Spleen (tissue), 11 donors: ENCODE data around the gene MATK. TPM values are rescaled to one million over a fixed set of nuclear protein-coding genes. Genes with fewer than 3 reads are reported as not detected.

Experiments used
- DNase-seq: peaks from one replicate; pipeline ENCODE4 v3.0.0-alpha.2; 2020
- H3K27ac ChIP-seq, 8 donors: fragments of 200-600 bp; sonication (generic) in 7 of 8; 1 replicate in 4 of 8; 2 replicates in 4 of 8; pipeline versions ENCODE4 v1.5.0 to v1.8.0; 2016 to 2021; ENCODE audit warnings: inconsistent platforms in 4 of 8, mild to moderate bottlenecking in 4 of 8, moderate library complexity in 1 of 8
- H3K27me3 ChIP-seq, 7 donors: fragments of 200-600 bp; sonication (generic) in 6 of 7; replicated peaks in 1 of 7; 1 replicate in 4 of 7; 2 replicates in 3 of 7; pipeline versions ENCODE4 v1.5.0 to v1.8.0; 2016 to 2021; ENCODE audit warnings: inconsistent platforms in 3 of 7, mild to moderate bottlenecking in 1 of 7
- H3K36me3 ChIP-seq, 6 donors: fragments of 200-600 bp; sonication (generic) in 5 of 6; 1 replicate in 4 of 6; 2 replicates in 2 of 6; pipeline versions ENCODE4 v1.5.0 to v1.8.0; 2016 to 2021; ENCODE audit warnings: inconsistent platforms in 2 of 6
- H3K4me1 ChIP-seq, 6 donors: fragments of 200-600 bp; sonication (generic) in 5 of 6; 1 replicate in 3 of 6; 2 replicates in 3 of 6; pipeline versions ENCODE4 v1.5.0 to v1.8.0; 2016 to 2021; ENCODE audit warnings: inconsistent platforms in 3 of 6
- H3K4me3 ChIP-seq, 8 donors: fragments of 200-600 bp; sonication (generic) in 7 of 8; 1 replicate in 4 of 8; 2 replicates in 4 of 8; pipeline versions ENCODE4 v1.5.0 to v1.8.0; 2016 to 2021; ENCODE audit warnings: inconsistent platforms in 4 of 8, mild to moderate bottlenecking in 4 of 8, moderate library complexity in 2 of 8
- H3K9me3 ChIP-seq, 8 donors: fragments of 200-600 bp; sonication (generic) in 7 of 8; 1 replicate in 4 of 8; 2 replicates in 4 of 8; pipeline versions ENCODE4 v1.5.0 to v1.8.0; 2016 to 2021; ENCODE audit warnings: inconsistent platforms in 4 of 8
- CTCF ChIP-seq, 11 experiments: fragments of 200-600 bp in 7 of 11; fragments of 450-650 bp in 4 of 11; sonication (generic) in 4 of 11; IDR thresholded peaks in 8 of 11; conservative IDR thresholded peaks in 3 of 11; 1 replicate in 7 of 11; 2 replicates in 4 of 11; pipeline versions ENCODE4 v1.4.0 to v1.8.0; 2016 to 2021; ENCODE audit warnings: antibody characterized with exemption in 11 of 11, inconsistent platforms in 4 of 11, mild to moderate bottlenecking in 1 of 11
- POLR2A ChIP-seq, 3 donors: fragments of 450-650 bp; IDR thresholded peaks; one replicate each; pipeline ENCODE4 v1.5.1; 2017; ENCODE audit warnings: antibody characterized with exemption in 3 of 3, mild to moderate bottlenecking in 1 of 3
- POLR2AphosphoS5 ChIP-seq, 3 donors: sonication (generic); formaldehyde crosslinking; IDR thresholded peaks; one replicate each; pipeline ENCODE4 v1.5.1; 2017; ENCODE audit warnings: antibody characterized with exemption in 3 of 3
- WGBS, 5 donors: extraction: QIAGEN DNeasy Blood & Tissue Kit in 3 of 5; methylation state at CpG; one replicate each; pipeline versions ENCODE4 v1.1.5 to v1.1.7; 2013 to 2018; 5-methylcytosine and 5-hydroxymethylcytosine counted together
- intact Hi-C: fragments of 100-400 bp; cut with DNase I; formaldehyde crosslinking; loops from one replicate; pipeline ENCODE4 v1.15.0; 2023; ENCODE audit warnings: low total_unique reads
- polyA plus RNA-seq, 3 donors: library from polyadenylated mRNA; stranded (reverse); fragments of 200-250 nt; gene quantifications; one replicate each; pipeline ENCODE4 v1.2.1, GENCODE V29; 2013
- total RNA-seq, 7 donors: library from RNA; depleted of rRNA in 3 of 7; stranded (reverse); fragments of >200 nt in 3 of 7; fragmentation: NEBNext Ultra II Directional in 4 of 7; extraction: Animal tissue kit (Norgen Biotek cat#: 25700) in 4 of 7; gene quantifications; one replicate each; pipeline versions ENCODE4 v1.1.0 to v1.2.1, GENCODE V29; 2016 to 2021
- donor health status: healthy with polysubstance abuse.
- donor health status: DM: no; HTN: no; CAD: no; lungs with moderate emphysema.
- donor health status: DM: no; HTN: no; CAD: no.
- donor health status: Bipolar disorder and iron deficiency.
- donor health status: healthy.
- donor health status: DM: no; HTN: no; CAD: no.
- donor health status: DM: yes; HTN: yes; CAD: no.

MATK gene
- total and polyA plus RNA-seq, 10 donors, result 8.1 to 22.6 (median 16.6) TPM

DNA sequence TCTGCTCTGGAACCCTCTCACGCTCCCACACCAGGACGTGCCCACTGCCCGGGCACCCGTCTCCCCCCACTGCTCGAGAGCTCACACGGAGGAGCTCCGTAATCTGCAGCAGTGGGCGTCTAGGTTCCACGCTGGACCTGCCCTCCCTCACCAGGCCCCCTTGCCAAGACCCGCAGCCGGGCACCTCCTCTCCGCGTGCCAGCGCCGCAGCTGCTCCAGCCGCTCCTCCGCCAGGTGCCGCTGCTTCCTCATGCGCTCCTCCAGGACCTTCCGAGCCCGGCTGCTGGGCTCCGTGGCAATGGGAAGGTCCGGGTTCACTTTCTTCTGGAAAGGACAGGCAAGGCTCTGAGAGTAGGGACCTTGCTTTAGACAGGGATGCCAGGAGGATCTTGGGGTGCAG lies 35.0 kb upstream of the MATK start:
- intact Hi-C loops, result loop anchor here (10.0 kb wide), 1 partner anchor 46 kb away; the partner anchor contains the start of gene RAX2
- no peak overlapping the region for H3K4me3 ChIP-seq
- no peak for DNase-seq
- no peaks in the 10 kb centered on the region for H3K36me3 ChIP-seq
- 93 to 96% (median 94%) methylated on average over 23 of the region's 23 CpGs for WGBS, 5 donors
- H3K9me3 ChIP-seq, result no peaks in the 10 kb centered on the region
- no peak overlapping the region for H3K27ac ChIP-seq
- TF ChIP-seq CTCF (IDR thresholded peaks at IDR 0.05 in 8 of 11, conservative IDR thresholded peaks at IDR 0.05 in 3 of 11) (no peak), POLR2AphosphoS5 (IDR thresholded peaks at IDR 0.05) (no peak), POLR2A (IDR thresholded peaks at IDR 0.05) (no peak)
- peaks cover 0 to 40% (median 17%) of the 10 kb centered on the region in 6 donors for H3K4me1 ChIP-seq
- H3K27me3 ChIP-seq, result peaks cover 0 to 12% (median 0%) of the 10 kb centered on the region in 7 donors

GRCh38 chr19:3819989-3820388 lies 33.8 kb upstream of the MATK start:
- Histone ChIP-seq H3K9me3 (no peaks in the 10 kb centered on the region), H3K36me3 (no peaks in the 10 kb centered on the region), H3K4me3 (no peak overlapping the region), H3K27ac (no peak overlapping the region), H3K4me1 (peaks cover 0 to 45% (median 18%) of the 10 kb centered on the region in 6 donors), H3K27me3 (peaks cover 0 to 12% (median 0%) of the 10 kb centered on the region in 7 donors)
- 91 to 97% (median 92%) methylated on average over 16 to 19 of the region's 19 CpGs for WGBS, 5 donors
- no peak for DNase-seq
- intact Hi-C loops, result loop anchor here (10.0 kb wide), 1 partner anchor 45 kb away; the partner anchor contains the start of gene RAX2
- TF ChIP-seq CTCF (IDR thresholded peaks at IDR 0.05 in 8 of 11, conservative IDR thresholded peaks at IDR 0.05 in 3 of 11) (no peak), POLR2A (IDR thresholded peaks at IDR 0.05) (no peak), POLR2AphosphoS5 (IDR thresholded peaks at IDR 0.05) (no peak)

- intact Hi-C loops, result no loop called here
- H3K36me3 ChIP-seq, result no peaks in the 10 kb centered on the region
- no peaks in the 10 kb centered on the region for H3K9me3 ChIP-seq
- peaks cover 0 to 56% (median 21%) of the 10 kb centered on the region in 6 donors for H3K4me1 ChIP-seq
- TF ChIP-seq POLR2AphosphoS5 (IDR thresholded peaks at IDR 0.05) (no peak), POLR2A (IDR thresholded peaks at IDR 0.05) (no peak), CTCF (IDR thresholded peaks at IDR 0.05 in 8 of 11, conservative IDR thresholded peaks at IDR 0.05 in 3 of 11) (no peak)
- DNase-seq, result no peak
- H3K27ac ChIP-seq, result no peak overlapping the region
- peaks cover 0 to 12% (median 0%) of the 10 kb centered on the region in 7 donors for H3K27me3 ChIP-seq
- 72 to 82% (median 75%) methylated on average over 14 to 31 of the region's 31 CpGs for WGBS, 5 donors
- H3K4me3 ChIP-seq, result no peak overlapping the region
Observed at GRCh38 chr19:3818918-3819317, 32.7 kb upstream of the MATK start.

- DNase-seq, result no peak
- H3K9me3 ChIP-seq, result no peaks in the 10 kb centered on the region
- peaks cover 4 to 60% (median 25%) of the 10 kb centered on the region in 6 donors for H3K4me1 ChIP-seq
- peaks cover 0 to 12% (median 0%) of the 10 kb centered on the region in 7 donors for H3K27me3 ChIP-seq
- H3K4me3 ChIP-seq, result no peak overlapping the region
- intact Hi-C loops, result no loop called here
- 19 to 38% (median 26%) methylated on average over 11 of the region's 11 CpGs for WGBS, 5 donors
- H3K36me3 ChIP-seq, result no peaks in the 10 kb centered on the region
- TF ChIP-seq POLR2A (IDR thresholded peaks at IDR 0.05), result no peak
- TF ChIP-seq POLR2AphosphoS5 (IDR thresholded peaks at IDR 0.05), result no peak
- no peak for TF ChIP-seq CTCF (IDR thresholded peaks at IDR 0.05 in 8 of 11, conservative IDR thresholded peaks at IDR 0.05 in 3 of 11)
- H3K27ac ChIP-seq, result no peak overlapping the region
Observed at GRCh38 chr19:3818466-3818865, 32.3 kb upstream of the MATK start.
